Hippocampal formation (tissue), 2 donors: Measurements from ENCODE around the gene TUBB2B.

Source experiments
- DNase-seq, 2 donors: peaks; one replicate each; lab custom pipeline; 2025; lab: John Stamatoyannopoulos, UW

TUBB2B gene

GRCh38 chr6:3227363-3228045, at the start of gene TUBB2B:
Gene TUBB2B, minus strand, starts transcription at chr6:3227653. Its CDS starts 110 bp downstream, at chr6:3227543.
- DNase-seq = peak; percentile 27 to 28

- no peak for DNase-seq
Observed at GRCh38 chr6:3277251-3277650, 49.8 kb upstream of the TUBB2B start.

- DNase-seq = no peak
Observed at GRCh38 chr6:3276174-3277167, 49.0 kb upstream of the TUBB2B start.

- DNase-seq = no peak
Observed at GRCh38 chr6:3273707-3274521, 46.5 kb upstream of the TUBB2B start.

- DNase-seq = no peak
Observed at GRCh38 chr6:3272911-3273547, 45.6 kb upstream of the TUBB2B start.

- DNase-seq = no peak
Observed at GRCh38 chr6:3271756-3272155, 44.3 kb upstream of the TUBB2B start.

- DNase-seq = no peak
Observed at GRCh38 chr6:3270258-3270657, 42.8 kb upstream of the TUBB2B start.

GRCh38 chr6:3269281-3269975, 42.0 kb upstream of the TUBB2B start:
- DNase-seq = no peak

- DNase-seq = no peak
Observed at GRCh38 chr6:3268680-3269079, 41.2 kb upstream of the TUBB2B start.

- no peak for DNase-seq
Observed at GRCh38 chr6:3267162-3267561, 39.7 kb upstream of the TUBB2B start.

GRCh38 chr6:3266170-3266569, 38.7 kb upstream of the TUBB2B start:
- DNase-seq = no peak

GRCh38 chr6:3265671-3266070, 38.2 kb upstream of the TUBB2B start:
- no peak for DNase-seq

GRCh38 chr6:3264356-3264755, 36.9 kb upstream of the TUBB2B start:
- no peak for DNase-seq

GRCh38 chr6:3263096-3263495, 35.6 kb upstream of the TUBB2B start:
- DNase-seq = no peak

- DNase-seq = no peak
Observed at GRCh38 chr6:3261921-3262320, 34.5 kb upstream of the TUBB2B start.

GRCh38 chr6:3261518-3261820, 34.0 kb upstream of the TUBB2B start:
- no peak for DNase-seq

- no peak for DNase-seq
Observed at GRCh38 chr6:3260772-3261517, 33.5 kb upstream of the TUBB2B start.

GRCh38 chr6:3260296-3260695, 32.8 kb upstream of the TUBB2B start:
- no peak for DNase-seq

GRCh38 chr6:3259491-3259958, 32.1 kb upstream of the TUBB2B start:
- peak in 1 of 2 donors; percentile 22 for DNase-seq
